GM18907 (cell line): ENCODE data around the gene FLNB.

Experiments
- ATAC-seq: cut with Tn5 transposase; IDR thresholded peaks from one replicate; pipeline ENCODE4 v1.9.1; 2021; ENCODE audit warnings: mild to moderate bottlenecking, moderate library complexity; ENCODE audit not compliant: unreplicated experiment

The FLNB gene

GRCh38 chr3:58130591-58130990, 122.4 kb downstream of the FLNB start:
- ATAC-seq = no peak

GRCh38 chr3:58131101-58131825, 123.0 kb downstream of the FLNB start:
- no peak for ATAC-seq

- no peak for ATAC-seq
Measured at GRCh38 chr3:58132850-58133249, 124.6 kb downstream of the FLNB start.

DNA sequence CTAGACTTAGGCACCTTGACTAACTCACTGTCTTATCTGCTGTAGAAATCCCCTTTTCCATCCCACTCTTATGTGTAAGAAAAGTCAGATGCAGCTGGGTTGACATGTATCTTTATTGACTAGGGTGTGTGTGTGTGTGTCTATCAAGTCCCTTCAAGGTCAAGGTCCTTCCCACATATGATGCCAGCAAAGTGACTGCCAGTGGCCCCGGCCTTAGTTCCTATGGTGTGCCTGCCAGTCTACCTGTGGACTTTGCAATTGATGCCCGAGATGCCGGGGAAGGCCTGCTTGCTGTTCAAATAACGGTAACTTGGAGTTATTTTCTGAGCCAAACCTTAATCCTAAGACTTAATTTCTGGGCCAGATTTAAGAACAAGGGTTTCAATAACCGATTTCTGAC, 126.2 kb downstream of the FLNB start:
- no peak for ATAC-seq

- no peak for ATAC-seq
Measured at GRCh38 chr3:58135712-58136543, 127.7 kb downstream of the FLNB start.

- ATAC-seq = no peak
Measured at GRCh38 chr3:58137306-58137705, 129.1 kb downstream of the FLNB start.

DNA sequence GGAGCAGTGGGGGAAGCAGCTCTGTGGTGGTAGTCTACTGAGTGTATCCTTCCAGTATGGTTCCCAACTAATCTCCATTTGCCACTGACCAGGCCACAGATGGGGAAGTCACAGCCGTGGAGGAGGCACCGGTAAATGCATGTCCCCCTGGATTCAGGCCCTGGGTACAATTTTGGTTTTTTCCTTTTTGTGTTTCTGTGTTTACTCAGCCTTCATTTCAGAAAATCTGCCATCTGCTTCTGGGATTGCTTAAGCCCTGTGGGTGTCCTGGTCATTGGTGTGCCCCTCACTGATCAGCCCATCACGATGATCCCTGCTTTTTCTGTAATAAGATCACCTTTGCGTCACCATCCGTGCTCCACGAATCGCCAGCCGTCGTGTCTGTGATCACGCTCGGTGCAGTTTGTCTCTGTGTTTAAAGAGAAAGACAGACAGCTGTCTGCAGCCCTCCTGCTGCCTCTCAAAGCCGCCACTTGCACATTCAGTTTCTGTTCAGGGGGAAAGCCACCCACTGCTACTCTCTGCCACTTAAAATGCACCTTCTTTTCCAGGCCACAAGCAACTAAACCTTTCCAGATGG, 133.6 kb downstream of the FLNB start:
- no peak for ATAC-seq

GRCh38 chr3:58143417-58144055, 135.3 kb downstream of the FLNB start:
- ATAC-seq = no peak

DNA sequence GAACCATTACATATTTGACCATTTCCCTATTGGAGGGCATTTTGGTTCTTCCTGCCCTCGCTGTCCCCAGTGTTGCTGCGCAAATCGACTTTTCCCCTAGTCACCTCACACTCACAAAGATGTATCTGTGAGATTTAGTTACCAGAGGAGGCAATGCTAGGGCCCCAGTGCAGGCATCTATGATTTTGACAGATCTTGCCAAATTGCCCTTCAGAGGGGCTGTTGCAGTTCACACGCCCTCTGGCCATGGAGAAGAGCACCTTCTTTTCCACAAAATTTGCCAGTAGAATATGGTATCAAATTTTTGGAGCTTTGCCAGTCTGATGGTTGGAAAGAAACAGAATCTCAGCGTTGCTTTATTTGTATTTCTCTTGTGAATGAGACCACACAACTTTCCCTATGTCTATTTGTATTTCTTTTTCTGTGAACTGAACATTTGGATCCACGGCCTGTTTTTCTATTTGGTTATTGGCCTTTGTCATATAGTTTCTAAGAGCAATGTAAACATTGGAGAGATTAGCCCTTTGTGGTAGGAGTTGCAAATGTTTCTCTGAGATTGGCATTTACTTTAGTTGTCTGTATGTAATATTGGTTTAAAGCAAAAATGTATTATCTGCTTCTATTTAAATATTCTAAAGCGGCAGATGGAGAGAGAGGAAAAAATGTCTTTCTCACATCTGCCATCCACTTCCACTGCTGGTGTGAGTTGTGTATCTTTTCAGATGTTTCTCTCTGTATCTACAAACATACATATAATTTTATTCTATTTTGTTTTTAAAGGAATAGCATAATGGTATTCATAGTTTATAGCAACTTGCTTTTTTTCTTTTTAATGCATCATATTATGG, 136.5 kb downstream of the FLNB start:
- ATAC-seq = no peak

DNA sequence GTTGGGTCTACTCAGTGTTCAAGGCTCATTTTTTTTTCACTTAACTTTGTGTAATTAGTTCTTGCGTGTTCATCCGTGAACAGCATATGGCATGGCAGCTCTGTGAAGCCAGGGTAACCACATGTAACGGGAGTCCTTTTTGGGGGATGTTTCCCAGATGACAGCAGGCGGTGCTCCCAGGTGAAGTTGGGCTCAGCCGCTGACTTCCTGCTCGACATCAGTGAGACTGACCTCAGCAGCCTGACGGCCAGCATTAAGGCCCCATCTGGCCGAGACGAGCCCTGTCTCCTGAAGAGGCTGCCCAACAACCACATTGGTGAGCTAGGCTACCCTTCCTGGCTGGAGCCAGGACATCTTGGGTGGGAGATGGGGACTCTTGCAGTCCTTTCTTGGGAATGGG, 139.8 kb downstream of the FLNB start:
- no peak for ATAC-seq

DNA sequence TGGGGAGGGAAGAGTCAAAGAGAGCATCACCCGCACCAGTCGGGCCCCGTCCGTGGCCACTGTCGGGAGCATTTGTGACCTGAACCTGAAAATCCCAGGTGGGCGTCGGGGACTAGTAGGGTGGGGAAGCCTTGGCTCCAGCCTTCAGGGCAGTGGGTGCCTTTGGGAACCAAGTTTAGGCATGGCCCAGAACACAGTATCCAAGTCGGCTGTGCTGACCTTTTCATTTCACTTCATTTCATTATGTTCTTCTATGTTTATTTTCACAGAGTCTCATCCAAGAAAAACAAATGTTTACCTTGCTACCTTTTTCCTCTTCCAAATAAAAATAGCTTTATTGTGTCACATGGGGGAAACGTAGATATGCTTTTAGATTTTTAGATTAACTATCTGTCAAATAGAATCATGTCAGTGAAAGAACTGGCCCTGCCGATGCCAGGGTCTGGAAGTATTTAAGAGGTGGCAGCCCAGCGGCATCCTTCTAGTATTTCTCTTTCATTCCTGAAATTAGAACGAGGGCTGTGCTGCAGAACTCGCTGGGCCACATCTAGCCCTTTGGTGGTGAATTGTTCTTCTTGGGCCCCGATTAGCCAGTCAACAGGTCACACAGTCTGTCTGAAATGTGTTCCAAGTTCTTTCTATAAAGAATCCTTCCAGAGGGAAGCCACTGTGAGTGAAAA, 142.0 kb downstream of the FLNB start:
- ATAC-seq = no peak

DNA sequence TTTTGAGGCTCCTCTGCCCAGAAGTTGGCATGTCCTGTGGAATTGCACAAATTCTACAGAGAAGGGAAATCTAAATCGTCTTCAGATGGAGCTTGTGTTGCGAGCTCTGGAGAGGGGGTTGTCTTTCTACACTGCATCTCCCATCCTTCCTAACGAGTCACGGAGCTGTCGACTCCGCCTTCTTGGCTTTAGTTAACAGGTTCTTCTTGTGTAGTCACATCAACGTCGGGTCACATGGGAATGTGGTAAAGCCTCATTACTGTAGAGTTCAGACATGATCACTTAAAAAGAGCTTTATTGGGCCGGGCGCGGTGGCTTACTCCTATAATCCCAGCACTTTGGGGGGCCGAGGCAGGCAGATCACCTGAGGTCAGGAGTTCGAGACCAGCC, 142.6 kb downstream of the FLNB start:
- ATAC-seq = no peak

GRCh38 chr3:58151637-58152036, 143.4 kb downstream of the FLNB start:
- no peak for ATAC-seq

DNA sequence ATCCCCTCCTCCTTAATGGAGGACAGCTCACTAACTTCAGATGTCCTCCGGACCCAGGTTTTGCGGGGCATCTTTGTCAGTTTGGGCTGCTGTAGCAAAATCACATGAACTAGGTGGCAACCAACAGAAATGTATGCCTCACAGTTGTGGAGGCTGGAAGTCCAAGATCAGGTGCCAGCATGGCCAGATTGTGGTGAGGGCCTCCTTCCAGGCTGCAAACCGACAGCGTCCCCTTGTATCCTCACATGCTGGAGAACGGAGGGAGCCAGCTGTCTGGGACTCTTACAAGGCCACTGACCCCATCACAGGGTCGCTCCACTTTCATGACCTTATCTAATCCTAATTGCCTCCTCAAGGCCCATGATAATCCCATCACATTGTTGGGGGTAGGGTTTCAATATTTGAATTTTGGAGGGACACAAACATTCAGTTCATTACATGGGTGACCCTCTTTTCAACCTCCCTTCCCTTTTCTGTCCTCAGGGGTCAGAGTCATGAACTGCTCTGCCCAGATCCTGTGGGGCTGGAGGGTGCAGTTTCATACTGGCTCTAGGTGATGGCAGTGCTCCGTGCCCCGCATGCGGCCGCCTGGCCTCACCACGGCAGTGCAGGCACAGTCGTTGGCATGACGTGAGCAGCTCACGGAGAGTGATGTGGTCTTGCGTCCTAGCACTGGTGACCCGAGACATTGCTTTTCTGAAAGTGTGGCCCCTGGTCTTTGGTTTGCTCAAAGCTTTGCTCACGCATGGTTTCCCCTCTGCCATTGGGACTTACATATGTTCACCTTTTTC, 144.2 kb downstream of the FLNB start:
- ATAC-seq = no peak

DNA sequence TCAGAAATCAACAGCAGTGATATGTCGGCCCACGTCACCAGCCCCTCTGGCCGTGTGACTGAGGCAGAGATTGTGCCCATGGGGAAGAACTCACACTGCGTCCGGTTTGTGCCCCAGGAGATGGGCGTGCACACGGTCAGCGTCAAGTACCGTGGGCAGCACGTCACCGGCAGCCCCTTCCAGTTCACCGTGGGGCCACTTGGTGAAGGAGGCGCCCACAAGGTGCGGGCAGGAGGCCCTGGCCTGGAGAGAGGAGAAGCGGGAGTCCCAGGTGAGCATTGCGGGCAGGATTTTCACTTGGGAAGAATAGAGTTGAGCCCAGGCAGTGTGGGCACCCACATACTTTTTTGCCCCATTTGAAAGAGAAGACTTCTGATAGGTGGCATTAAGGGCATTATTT, 145.1 kb downstream of the FLNB start:
- ATAC-seq = no peak

GRCh38 chr3:58154626-58155449, 146.6 kb downstream of the FLNB start:
- ATAC-seq = no peak

GRCh38 chr3:58155838-58156237, 147.6 kb downstream of the FLNB start:
- no peak for ATAC-seq

- no peak for ATAC-seq
Measured at GRCh38 chr3:58157700-58158099, 149.5 kb downstream of the FLNB start.
